Upper lobe of left lung (tissue), 6 donors: ENCODE data around the gene MEGF11. TPM values are rescaled to one million over a fixed set of nuclear protein-coding genes. Genes with fewer than 3 reads are reported as not detected.

ENCODE experiments used
- ATAC-seq, 2 donors: fragments of 200-7000 bp; cut with Tn5 transposase; one replicate each; pipeline ENCODE4 v1.9.1; 2022; ENCODE audit warnings: mild to moderate bottlenecking in 2 of 2, moderate library complexity in 2 of 2; ENCODE audit not compliant: low FRiP score in 2 of 2
- DNase-seq, 2 donors: peaks; one replicate each; pipeline ENCODE4 v3.0.0-alpha.2; 2019 to 2020
- H3K27ac ChIP-seq, 4 donors: fragments of 200-600 bp; sonication (generic); one replicate each; pipeline ENCODE4 v1.5.1; 2016 to 2019
- H3K27me3 ChIP-seq, 4 donors: fragments of 200-600 bp; sonication (generic); one replicate each; pipeline ENCODE4 v1.5.1; 2017 to 2019
- H3K36me3 ChIP-seq, 4 donors: fragments of 200-600 bp; sonication (generic); one replicate each; pipeline ENCODE4 v1.5.1; 2016 to 2019
- H3K4me1 ChIP-seq, 4 donors: fragments of 200-600 bp; sonication (generic); one replicate each; pipeline ENCODE4 v1.5.1; 2018 to 2019
- H3K4me3 ChIP-seq, 4 donors: fragments of 200-600 bp; sonication (generic); one replicate each; pipeline ENCODE4 v1.5.1; 2017 to 2019; ENCODE audit warnings: mild to moderate bottlenecking in 2 of 4, moderate library complexity in 1 of 4
- H3K9me3 ChIP-seq, 4 donors: fragments of 200-600 bp; sonication (generic); one replicate each; pipeline ENCODE4 v1.5.1; 2018 to 2019
- CTCF ChIP-seq, 6 experiments: fragments of 450-650 bp in 4 of 6; fragments of 200-600 bp in 2 of 6; sonication (generic) in 2 of 6; IDR thresholded peaks; one replicate each; pipeline ENCODE4 v1.5.1; 2016 to 2019; ENCODE audit warnings: antibody characterized with exemption in 6 of 6
- EP300 ChIP-seq, 4 donors: sonication (generic); formaldehyde crosslinking; IDR thresholded peaks; one replicate each; pipeline ENCODE4 v1.5.1; 2017; ENCODE audit warnings: antibody characterized with exemption in 4 of 4, control low read depth in 2 of 4
- POLR2A ChIP-seq, 4 donors: fragments of 450-650 bp; IDR thresholded peaks; one replicate each; pipeline ENCODE4 v1.5.1; 2016 to 2017; ENCODE audit warnings: antibody characterized with exemption in 4 of 4, mild to moderate bottlenecking in 2 of 4
- POLR2AphosphoS5 ChIP-seq, 2 donors: sonication (generic); formaldehyde crosslinking; IDR thresholded peaks; one replicate each; pipeline ENCODE4 v1.5.1; 2017; ENCODE audit warnings: antibody characterized with exemption in 2 of 2
- WGBS, 2 donors: methylation state at CpG; one replicate each; pipeline ENCODE4 v1.1.5; 2017 to 2018; 5-methylcytosine and 5-hydroxymethylcytosine counted together
- small RNA-seq, 4 donors: library from RNA; depleted of rRNA; stranded (forward); fragments of <200 nt; gene quantifications; one replicate each; pipeline ENCODE3, GENCODE V24; 2016
- total RNA-seq, 6 donors: library from RNA; depleted of rRNA in 4 of 6; stranded (reverse); fragments of >200 nt in 4 of 6; gene quantifications; one replicate each; pipeline versions ENCODE4 v1.1.0 to v1.2.1, GENCODE V29; 2016 to 2021
- donor health status: DM: no; HTN: no; CAD: no; lungs with moderate emphysema.
- donor health status: DM: no; HTN: yes; CAD: no; lungs with severe emphysema.

The MEGF11 gene
- total RNA-seq, 6 donors from 2014 or later = 1.5 to 4.0 (median 3.5) TPM; not detected in 3

GRCh38 chr15:65856821-65857455 is 396.6 kb downstream of the MEGF11 start:
- TF ChIP-seq EP300 (IDR thresholded peaks at IDR 0.05) (no peak), CTCF (IDR thresholded peaks at IDR 0.05) (peak; percentile 69 to 79 (median 72)), POLR2AphosphoS5 (IDR thresholded peaks at IDR 0.05) (no peak), POLR2A (IDR thresholded peaks at IDR 0.05) (no peak)
- ATAC-seq (peak; percentile 73 to 79), DNase-seq (peak in 1 of 2 donors; percentile 72)
- 61 to 67% methylated on average over 8 to 12 of the region's 12 CpGs for whole genome bisulfite sequencing, 2 donors
- no peaks in the 10 kb centered on the region for H3K36me3 ChIP-seq
- H3K4me1 ChIP-seq = peaks cover 0 to 4% (median 0%) of the 10 kb centered on the region in 4 donors
- no peak overlapping the region for H3K4me3 ChIP-seq
- no peaks in the 10 kb centered on the region for H3K9me3 ChIP-seq
- H3K27ac ChIP-seq = no peak overlapping the region
- no peaks in the 10 kb centered on the region for H3K27me3 ChIP-seq

DNA sequence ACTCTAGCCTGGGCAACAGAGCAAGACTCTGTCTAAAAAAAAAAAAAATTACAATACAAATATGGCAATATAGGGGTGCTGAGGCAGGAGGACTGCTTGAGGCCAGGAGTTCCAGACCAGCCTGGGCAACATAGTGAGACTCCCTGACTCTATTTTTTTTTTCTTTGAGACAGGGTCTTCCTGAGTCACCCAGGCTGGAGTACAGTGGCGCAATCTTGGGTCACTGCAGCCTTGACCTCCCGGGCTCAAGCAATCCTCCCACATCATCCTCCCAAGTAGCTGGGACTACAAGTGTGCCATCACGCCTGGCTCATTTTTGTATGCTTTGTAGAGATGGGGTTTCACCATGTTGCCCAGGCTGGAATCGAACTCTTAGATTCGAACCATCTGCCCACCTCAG is 401.6 kb downstream of the MEGF11 start:
- H3K36me3 ChIP-seq = no peaks in the 10 kb centered on the region
- ATAC-seq (no peak), DNase-seq (no peak)
- TF ChIP-seq POLR2AphosphoS5 (IDR thresholded peaks at IDR 0.05) (no peak), EP300 (IDR thresholded peaks at IDR 0.05) (no peak)
- WGBS, 2 donors = 86 to 92% methylated on average over 5 of the region's 5 CpGs
- H3K4me1 ChIP-seq = no peaks in the 10 kb centered on the region
- no peak overlapping the region for H3K27ac ChIP-seq
- H3K9me3 ChIP-seq = no peaks in the 10 kb centered on the region
- H3K27me3 ChIP-seq = no peaks in the 10 kb centered on the region
- no peak overlapping the region for H3K4me3 ChIP-seq

GRCh38 chr15:65847989-65848388 is 405.6 kb downstream of the MEGF11 start:
- TF ChIP-seq EP300 (IDR thresholded peaks at IDR 0.05) (no peak), POLR2AphosphoS5 (IDR thresholded peaks at IDR 0.05) (no peak), POLR2A (IDR thresholded peaks at IDR 0.05) (no peak), CTCF (IDR thresholded peaks at IDR 0.05) (no peak)
- Histone ChIP-seq H3K27me3 (no peaks in the 10 kb centered on the region), H3K36me3 (no peaks in the 10 kb centered on the region), H3K27ac (no peak overlapping the region), H3K4me1 (no peaks in the 10 kb centered on the region), H3K9me3 (no peaks in the 10 kb centered on the region), H3K4me3 (no peak overlapping the region)
- ATAC-seq (no peak), DNase-seq (no peak)

- Histone ChIP-seq H3K27me3 (no peaks in the 10 kb centered on the region), H3K9me3 (no peaks in the 10 kb centered on the region), H3K36me3 (no peaks in the 10 kb centered on the region), H3K4me1 (peaks cover 10 to 11% (median 10%) of the 10 kb centered on the region in 4 donors), H3K4me3 (no peak overlapping the region), H3K27ac (no peak overlapping the region)
- 84 to 91% methylated on average over 9 of the region's 9 CpGs for WGBS, 2 donors
- TF ChIP-seq EP300 (IDR thresholded peaks at IDR 0.05) (no peak), POLR2AphosphoS5 (IDR thresholded peaks at IDR 0.05) (no peak), POLR2A (IDR thresholded peaks at IDR 0.05) (no peak), CTCF (IDR thresholded peaks at IDR 0.05) (no peak)
- ATAC-seq (no peak), DNase-seq (no peak)
These were observed 407.6 kb downstream of the MEGF11 start for GRCh38 chr15:65845826-65846519.

Small RNA genes within 50 kb of the gene (small RNA-seq; reads per million reads assigned to genes)
- gene MIR4311 = 0 reads per million in 4 donors

Other genes with a start within 250 kb of the MEGF11 start
- 10 to 100 TPM; 20.1 to 48.2 (median 26.9) TPM for gene DIS3L, start 39.8 kb upstream of the MEGF11 start, total RNA-seq
- 10 to 100 TPM in 1 of 6 donors, 1 to 10 TPM in 5; 1.2 to 10.8 (median 5.7) TPM for gene TIPIN, start 102.9 kb upstream of the MEGF11 start, total RNA-seq
- gene MAP2K1, start 133.2 kb upstream of the MEGF11 start, total RNA-seq = 10 to 100 TPM; 38.5 to 80.3 (median 62.4) TPM
- gene SNAPC5, start 244.0 kb upstream of the MEGF11 start, total RNA-seq = 10 to 100 TPM; 19.0 to 35.1 (median 25.5) TPM